Measurements from ENCODE around the gene GTF3C1. TPM values are rescaled to one million over a fixed set of nuclear protein-coding genes. Genes with fewer than 3 reads are reported as not detected.

The GTF3C1 gene
- polyA plus RNA-seq, 1 donor from 2014 or later = 54.0 TPM

DNA sequence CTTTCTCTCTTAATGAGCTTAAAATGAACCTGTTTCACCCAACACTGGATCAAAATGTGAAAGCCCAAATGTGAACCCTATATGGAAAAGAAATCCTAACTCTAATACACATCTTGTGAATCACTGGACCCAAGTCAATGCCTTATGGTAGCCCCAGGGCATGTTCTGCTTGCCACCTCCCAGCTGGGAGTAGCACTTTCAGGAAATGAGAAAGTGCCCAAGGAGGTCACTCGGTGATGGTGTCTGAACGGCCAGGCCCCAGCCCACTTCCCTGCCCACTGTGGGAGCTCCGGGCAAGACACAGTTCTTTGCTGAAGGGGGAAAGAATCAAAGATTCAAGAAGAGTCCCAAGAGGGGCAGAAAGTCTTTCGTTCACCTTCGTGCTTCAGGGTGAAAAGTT, 46.1 kb downstream of the GTF3C1 start:
- Histone ChIP-seq H3F3A (ENCODE audit: insufficient read depth, low read length, poor library complexity, severe bottlenecking) (no peaks in the 10 kb centered on the region), H3K9ac (ENCODE audit: low read length) (no peak overlapping the region), H3K4me2 (ENCODE audit: low read length) (no peak overlapping the region), H4K20me1 (ENCODE audit: insufficient read depth) (no peaks in the 10 kb centered on the region), H3K4me3 (ENCODE audit: low read length) (no peak overlapping the region), H3K36me3 (ENCODE audit: insufficient read depth, low read length) (peaks cover 19% of the 10 kb centered on the region), H3K9me3 (ENCODE audit: low read length) (no peaks in the 10 kb centered on the region), H3K27me3 (ENCODE audit: insufficient read depth, low read depth, low read length) (no peaks in the 10 kb centered on the region), H3K9me2 (ENCODE audit: insufficient read depth, low read length) (no peaks in the 10 kb centered on the region), H3K79me2 (replicated peaks; ENCODE audit: insufficient read depth, low read length) (no peaks in the 10 kb centered on the region), H2AFZ (ENCODE audit: low read depth, low read length) (no peak overlapping the region), H3K27ac (ENCODE audit: low read length) (no peak overlapping the region)
- TF ChIP-seq, protein P1, sequence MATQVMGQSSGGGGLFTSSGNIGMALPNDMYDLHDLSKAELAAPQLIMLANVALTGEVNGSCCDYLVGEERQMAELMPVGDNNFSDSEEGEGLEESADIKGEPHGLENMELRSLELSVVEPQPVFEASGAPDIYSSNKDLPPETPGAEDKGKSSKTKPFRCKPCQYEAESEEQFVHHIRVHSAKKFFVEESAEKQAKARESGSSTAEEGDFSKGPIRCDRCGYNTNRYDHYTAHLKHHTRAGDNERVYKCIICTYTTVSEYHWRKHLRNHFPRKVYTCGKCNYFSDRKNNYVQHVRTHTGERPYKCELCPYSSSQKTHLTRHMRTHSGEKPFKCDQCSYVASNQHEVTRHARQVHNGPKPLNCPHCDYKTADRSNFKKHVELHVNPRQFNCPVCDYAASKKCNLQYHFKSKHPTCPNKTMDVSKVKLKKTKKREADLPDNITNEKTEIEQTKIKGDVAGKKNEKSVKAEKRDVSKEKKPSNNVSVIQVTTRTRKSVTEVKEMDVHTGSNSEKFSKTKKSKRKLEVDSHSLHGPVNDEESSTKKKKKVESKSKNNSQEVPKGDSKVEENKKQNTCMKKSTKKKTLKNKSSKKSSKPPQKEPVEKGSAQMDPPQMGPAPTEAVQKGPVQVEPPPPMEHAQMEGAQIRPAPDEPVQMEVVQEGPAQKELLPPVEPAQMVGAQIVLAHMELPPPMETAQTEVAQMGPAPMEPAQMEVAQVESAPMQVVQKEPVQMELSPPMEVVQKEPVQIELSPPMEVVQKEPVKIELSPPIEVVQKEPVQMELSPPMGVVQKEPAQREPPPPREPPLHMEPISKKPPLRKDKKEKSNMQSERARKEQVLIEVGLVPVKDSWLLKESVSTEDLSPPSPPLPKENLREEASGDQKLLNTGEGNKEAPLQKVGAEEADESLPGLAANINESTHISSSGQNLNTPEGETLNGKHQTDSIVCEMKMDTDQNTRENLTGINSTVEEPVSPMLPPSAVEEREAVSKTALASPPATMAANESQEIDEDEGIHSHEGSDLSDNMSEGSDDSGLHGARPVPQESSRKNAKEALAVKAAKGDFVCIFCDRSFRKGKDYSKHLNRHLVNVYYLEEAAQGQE (IDR thresholded peaks at IDR 0.05; ENCODE audit: borderline replicate concordance) = no peak
- TF ChIP-seq EP300 (conservative IDR thresholded peaks at IDR 0.05; ENCODE audit: poor library complexity, severe bottlenecking) = no peak

DNA sequence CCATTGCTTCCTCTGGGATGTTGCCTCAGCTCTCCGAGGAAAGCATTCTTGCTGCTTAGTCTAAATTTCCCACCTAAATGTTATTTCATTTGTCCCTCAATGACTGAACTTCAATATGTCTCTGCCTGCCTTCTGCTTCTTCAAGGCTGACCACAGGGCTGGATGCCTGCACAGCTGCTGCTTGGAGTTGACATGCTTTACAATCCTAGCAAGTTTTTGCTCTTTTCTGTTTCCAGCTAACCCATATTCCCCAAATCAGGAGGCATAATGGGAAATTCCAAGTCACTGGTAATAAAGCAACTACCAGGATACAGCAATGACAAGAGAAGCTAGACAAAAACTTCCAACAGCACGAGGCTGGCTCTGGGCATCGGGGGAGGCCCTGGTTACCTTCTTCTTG, 48.9 kb downstream of the GTF3C1 start:
- no peak overlapping the region for H3K4me3 ChIP-seq (ENCODE audit: low read length)
- H3K4me2 ChIP-seq (ENCODE audit: low read length) = no peak overlapping the region
- H3F3A ChIP-seq (ENCODE audit: insufficient read depth, low read length, poor library complexity, severe bottlenecking) = no peaks in the 10 kb centered on the region
- H3K27me3 ChIP-seq (ENCODE audit: insufficient read depth, low read depth, low read length) = no peaks in the 10 kb centered on the region
- H3K36me3 ChIP-seq (ENCODE audit: insufficient read depth, low read length) = peaks cover 19% of the 10 kb centered on the region
- no peak overlapping the region for H3K27ac ChIP-seq (ENCODE audit: low read length)
- TF ChIP-seq MXI1 (conservative IDR thresholded peaks at IDR 0.05; ENCODE audit: poor library complexity, severe bottlenecking) (no peak), EP300 (conservative IDR thresholded peaks at IDR 0.05; ENCODE audit: poor library complexity, severe bottlenecking) (no peak), POLR2AphosphoS5 (IDR thresholded peaks at IDR 0.05) (no peak)
- no peak overlapping the region for H3K9ac ChIP-seq (ENCODE audit: low read length)
- no peak overlapping the region for H2AFZ ChIP-seq (ENCODE audit: low read depth, low read length)
- no peaks in the 10 kb centered on the region for H3K9me3 ChIP-seq (ENCODE audit: low read length)
- H3K9me2 ChIP-seq (ENCODE audit: insufficient read depth, low read length) = no peaks in the 10 kb centered on the region
- no peaks in the 10 kb centered on the region for H3K79me2 ChIP-seq (replicated peaks; ENCODE audit: insufficient read depth, low read length)
- no peaks in the 10 kb centered on the region for H4K20me1 ChIP-seq (ENCODE audit: insufficient read depth)

DNA sequence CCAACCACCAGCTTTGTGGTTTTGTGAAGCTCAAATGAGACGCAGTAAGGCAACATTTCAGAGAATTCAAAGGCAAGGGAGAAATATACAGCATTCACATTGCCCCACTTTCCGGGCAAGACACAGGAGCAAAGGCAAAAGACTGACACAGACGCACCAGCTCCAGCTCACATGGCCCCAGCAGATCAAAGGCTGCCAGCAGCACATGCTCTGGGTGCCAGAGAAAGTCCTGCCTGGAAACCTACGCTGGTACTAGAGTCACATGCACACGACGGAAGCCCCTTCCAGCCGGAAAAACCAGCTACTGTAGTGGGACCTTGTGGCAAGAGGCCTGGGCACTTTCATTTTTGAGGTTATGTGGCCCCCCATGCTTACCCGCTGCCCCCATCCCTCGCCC, 50.1 kb downstream of the GTF3C1 start:
- Histone ChIP-seq H4K20me1 (ENCODE audit: insufficient read depth) (no peaks in the 10 kb centered on the region), H2AFZ (ENCODE audit: low read depth, low read length) (no peak overlapping the region), H3K4me3 (ENCODE audit: low read length) (no peak overlapping the region), H3K79me2 (replicated peaks; ENCODE audit: insufficient read depth, low read length) (no peaks in the 10 kb centered on the region), H3F3A (ENCODE audit: insufficient read depth, low read length, poor library complexity, severe bottlenecking) (no peaks in the 10 kb centered on the region), H3K27me3 (ENCODE audit: insufficient read depth, low read depth, low read length) (no peaks in the 10 kb centered on the region), H3K27ac (ENCODE audit: low read length) (no peak overlapping the region), H3K36me3 (ENCODE audit: insufficient read depth, low read length) (peaks cover 19% of the 10 kb centered on the region), H3K9me3 (ENCODE audit: low read length) (no peaks in the 10 kb centered on the region), H3K9me2 (ENCODE audit: insufficient read depth, low read length) (no peaks in the 10 kb centered on the region), H3K9ac (ENCODE audit: low read length) (no peak overlapping the region), H3K4me2 (ENCODE audit: low read length) (no peak overlapping the region)
- TF ChIP-seq MXI1 (conservative IDR thresholded peaks at IDR 0.05; ENCODE audit: poor library complexity, severe bottlenecking) (no peak), EZH2 (IDR thresholded peaks at IDR 0.05; ENCODE audit: borderline replicate concordance, insufficient read depth, low read length, poor library complexity, severe bottlenecking) (no peak), POLR2AphosphoS5 (IDR thresholded peaks at IDR 0.05) (no peak), TAF1 (IDR thresholded peaks at IDR 0.05; ENCODE audit: low read depth) (no peak), EP300 (conservative IDR thresholded peaks at IDR 0.05; ENCODE audit: poor library complexity, severe bottlenecking) (no peak), SMC3 (conservative IDR thresholded peaks at IDR 0.05; ENCODE audit: poor library complexity) (no peak)
- TF ChIP-seq, protein P2, sequence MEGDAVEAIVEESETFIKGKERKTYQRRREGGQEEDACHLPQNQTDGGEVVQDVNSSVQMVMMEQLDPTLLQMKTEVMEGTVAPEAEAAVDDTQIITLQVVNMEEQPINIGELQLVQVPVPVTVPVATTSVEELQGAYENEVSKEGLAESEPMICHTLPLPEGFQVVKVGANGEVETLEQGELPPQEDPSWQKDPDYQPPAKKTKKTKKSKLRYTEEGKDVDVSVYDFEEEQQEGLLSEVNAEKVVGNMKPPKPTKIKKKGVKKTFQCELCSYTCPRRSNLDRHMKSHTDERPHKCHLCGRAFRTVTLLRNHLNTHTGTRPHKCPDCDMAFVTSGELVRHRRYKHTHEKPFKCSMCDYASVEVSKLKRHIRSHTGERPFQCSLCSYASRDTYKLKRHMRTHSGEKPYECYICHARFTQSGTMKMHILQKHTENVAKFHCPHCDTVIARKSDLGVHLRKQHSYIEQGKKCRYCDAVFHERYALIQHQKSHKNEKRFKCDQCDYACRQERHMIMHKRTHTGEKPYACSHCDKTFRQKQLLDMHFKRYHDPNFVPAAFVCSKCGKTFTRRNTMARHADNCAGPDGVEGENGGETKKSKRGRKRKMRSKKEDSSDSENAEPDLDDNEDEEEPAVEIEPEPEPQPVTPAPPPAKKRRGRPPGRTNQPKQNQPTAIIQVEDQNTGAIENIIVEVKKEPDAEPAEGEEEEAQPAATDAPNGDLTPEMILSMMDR (IDR thresholded peaks at IDR 0.05; ENCODE audit: poor library complexity, severe bottlenecking) = no peak
